ENCODE measurements around the gene RASGRP4.

GRCh38 chr19:38455031-38455430 is 29.0 kb upstream of the RASGRP4 start:
- no peak for TF ChIP-seq SPI1 (IDR thresholded peaks at IDR 0.05; ENCODE audit: low read depth, low read length)
- TF ChIP-seq TAF1 (IDR thresholded peaks at IDR 0.05; ENCODE audit: low read depth, low read length): no peak
